ENCODE measurements around the gene ANP32B.
"Not testable (repeated sequence)": the region's sequence is repeated elsewhere in the genome, so short reads cannot be mapped to it uniquely, and the experiment has no call there.

The ANP32B gene

DNA sequence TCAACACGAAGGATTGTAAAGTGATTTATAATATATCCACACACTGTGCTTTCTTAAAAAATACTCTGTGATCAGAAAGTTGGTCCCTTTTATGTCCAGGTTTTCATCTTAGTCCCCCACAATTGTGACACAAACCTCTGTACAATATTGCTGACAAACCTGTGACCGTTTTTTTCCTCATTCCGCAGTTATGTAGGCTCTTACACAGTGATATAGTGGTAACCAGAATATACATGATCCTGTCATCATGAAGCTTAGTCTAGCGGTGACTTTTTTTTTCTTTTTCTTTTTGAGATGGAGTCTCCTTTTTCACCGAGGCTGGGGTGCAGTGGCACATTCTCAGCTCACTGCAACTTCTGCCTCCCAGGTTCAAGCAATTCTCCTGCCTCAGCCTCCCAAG is 8.7 kb downstream of the ANP32B start:
- DNase-seq (ENCODE audit: low read depth in 3 of 3, low spot score in 1 of 3), result no peak

DNA sequence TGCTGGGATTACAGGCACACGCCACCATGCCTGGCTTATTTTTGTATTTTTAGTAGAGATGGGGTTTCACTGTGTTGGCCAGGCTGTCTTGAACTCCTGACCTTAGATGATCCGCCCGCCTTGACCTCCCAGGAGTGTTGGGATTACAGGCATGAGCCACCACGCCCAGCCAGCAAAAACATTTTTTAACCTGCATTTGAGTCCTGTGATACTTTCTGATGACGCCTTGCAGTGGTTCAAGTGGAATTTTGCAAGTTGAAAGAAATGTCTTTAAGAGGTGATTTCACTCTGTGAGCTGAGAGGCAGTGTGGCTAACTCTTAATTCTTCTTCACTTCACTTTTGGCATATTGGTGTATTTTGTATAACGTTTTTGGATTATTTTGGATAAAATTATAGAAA is 9.1 kb downstream of the ANP32B start:
- no peak for DNase-seq (ENCODE audit: low read depth in 3 of 3, low spot score in 1 of 3)

DNA sequence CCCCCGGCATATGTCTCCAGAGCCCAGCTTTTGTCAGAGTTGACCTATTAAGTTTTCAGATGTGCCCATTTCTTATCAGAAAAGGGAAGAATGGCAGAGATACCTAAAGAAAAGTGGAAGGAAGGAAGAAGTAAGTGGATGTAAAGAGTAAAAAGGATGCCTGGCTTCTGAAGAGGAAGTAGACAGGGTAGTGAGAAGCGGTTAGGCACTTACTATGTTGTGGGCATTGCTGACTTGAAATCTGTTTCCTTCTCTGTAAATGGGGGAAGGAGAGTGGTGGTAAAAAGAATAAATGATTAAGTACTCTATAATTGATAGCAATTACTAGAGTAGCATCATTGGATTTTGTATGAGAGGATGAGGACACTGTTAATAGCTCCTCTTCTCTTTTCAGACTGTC is 9.9 kb downstream of the ANP32B start:
- no peak for DNase-seq (ENCODE audit: low read depth in 3 of 3, low spot score in 1 of 3)

DNA sequence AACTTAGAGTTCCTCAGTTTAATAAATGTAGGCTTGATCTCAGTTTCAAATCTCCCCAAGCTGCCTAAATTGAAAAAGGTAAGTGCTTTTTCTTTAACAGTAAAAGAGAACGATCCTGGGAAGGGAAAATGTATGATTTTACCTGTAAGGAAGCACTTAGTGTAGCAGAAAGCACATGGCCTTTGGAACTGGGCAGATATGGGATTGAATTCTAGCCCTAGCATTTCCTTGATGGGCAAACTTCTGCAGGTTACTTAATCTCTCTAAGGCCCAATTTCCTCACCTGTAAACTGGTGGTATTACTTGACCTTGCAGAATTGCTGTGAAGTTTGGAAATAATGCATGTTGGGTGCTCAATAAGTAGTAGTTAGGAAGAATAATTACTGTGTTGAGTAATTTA is 11.6 kb downstream of the ANP32B start:
- no peak for DNase-seq (ENCODE audit: low read depth in 3 of 3, low spot score in 1 of 3)

DNA sequence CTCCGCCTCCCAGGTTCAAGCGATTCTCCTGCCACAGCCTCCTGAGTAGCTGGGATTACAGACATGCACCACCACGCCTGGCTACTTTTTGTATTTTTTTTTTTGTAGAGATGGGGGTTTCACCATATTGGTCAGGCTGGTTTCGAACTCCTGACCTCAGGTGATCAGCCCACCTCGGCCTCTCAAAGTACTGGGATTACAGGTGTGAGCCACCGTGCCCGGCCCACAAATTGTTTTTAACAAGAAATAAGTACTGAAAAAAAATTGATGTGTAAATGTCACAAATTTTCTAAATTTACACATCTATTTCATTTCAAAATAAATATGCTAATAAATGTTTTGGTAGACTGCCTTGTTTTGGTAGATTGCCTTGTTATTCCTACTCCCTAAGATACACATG is 13.5 kb downstream of the ANP32B start:
- DNase-seq (ENCODE audit: low read depth in 3 of 3, low spot score in 1 of 3), result not testable (repeated sequence)

DNA sequence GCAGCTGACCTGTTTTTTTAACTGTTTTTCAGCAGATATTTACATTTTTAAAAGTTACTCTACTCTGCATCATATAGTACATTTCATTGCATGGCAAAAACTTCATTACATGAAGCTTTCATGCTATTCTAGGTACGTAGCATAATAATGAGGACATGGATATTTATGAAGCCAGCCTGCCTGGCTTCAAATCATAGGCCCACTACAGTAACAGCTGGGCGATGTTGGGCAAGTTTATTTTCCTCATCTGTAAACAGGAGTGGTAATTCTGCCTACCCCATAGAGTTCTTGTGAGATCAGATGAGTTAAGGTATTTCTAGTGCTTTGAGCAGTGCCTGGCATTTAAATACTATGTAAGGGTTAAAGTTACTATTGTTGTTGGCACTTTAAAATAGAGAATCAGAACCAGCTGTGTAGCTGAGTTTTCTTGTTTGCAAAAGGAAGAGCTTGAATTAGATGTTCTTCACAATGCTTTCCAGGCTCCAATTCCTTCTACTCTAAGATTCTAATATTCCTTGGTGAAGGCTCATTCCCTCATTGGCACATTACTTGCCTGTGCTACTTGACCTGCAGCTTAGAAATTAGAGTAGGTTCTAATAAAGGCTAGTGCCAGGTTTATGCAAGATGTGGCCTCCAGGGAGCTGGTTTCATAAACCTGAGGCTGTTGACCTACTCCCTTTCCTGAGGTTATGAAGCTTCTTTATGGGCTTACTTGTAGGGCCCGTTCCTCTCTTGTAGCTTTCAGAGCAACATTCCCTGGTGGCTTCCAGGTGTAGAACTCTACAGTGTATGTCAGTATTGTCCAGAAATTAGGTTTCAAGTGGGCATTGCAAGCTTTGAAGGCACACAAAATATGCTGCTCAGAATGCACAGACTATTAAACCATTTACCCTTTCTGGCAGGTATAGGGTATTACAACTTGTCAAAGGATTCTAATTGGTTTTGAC is 14.5 kb downstream of the ANP32B start:
- DNase-seq (ENCODE audit: low read depth in 3 of 3, low spot score in 1 of 3), result no peak

DNA sequence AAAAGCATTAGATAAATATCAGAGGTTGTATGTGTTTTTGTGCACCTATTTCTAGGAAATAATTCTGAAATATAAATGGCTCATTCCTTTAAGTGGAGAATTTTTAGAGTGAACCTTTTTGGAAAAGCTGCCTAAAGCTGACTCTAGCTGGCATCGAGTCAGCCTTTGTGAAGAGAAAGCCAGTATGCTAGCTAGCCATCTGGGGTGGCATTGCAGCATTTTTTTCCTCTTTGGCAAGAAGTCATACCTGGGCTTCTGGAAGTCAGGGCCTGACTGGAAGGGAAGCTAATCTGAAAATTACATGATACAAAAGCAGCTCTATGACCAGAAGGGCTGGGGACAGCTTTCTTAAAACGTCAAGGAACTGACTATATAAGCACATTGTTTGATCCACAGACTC is 19.7 kb downstream of the ANP32B start:
- no peak for DNase-seq (ENCODE audit: low read depth in 3 of 3, low spot score in 1 of 3)

DNA sequence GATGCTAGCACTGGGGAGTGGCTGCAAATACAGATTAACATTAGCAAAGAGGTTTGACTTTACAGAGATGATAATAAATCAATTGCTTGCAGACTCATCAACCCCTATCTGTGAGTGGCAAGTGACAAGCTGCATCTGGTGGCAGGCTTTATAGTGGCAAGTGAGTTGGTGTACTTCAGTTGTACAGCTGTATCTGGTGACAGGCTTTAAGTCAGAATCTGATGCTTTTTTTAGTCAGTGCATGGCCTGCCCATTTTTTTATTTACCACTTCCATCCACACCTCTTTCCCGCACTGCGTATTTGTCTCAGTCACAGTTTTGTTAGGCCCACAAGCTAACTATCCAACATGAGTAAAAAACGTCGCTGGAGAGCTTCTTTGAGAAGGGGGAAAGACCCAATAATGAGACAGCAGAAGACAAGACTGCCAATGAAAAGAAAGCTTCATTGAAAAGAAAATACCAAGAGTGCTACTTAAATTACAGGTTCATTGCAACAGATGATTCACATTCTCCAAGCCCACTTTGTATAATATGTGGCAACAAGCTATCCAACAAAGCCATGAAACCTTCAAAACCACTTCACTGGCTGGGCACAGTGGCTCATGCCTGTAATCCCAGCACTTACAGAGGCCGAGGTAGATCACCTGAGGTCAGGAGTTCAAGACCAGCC is 23.1 kb downstream of the ANP32B start:
- DNase-seq (ENCODE audit: low read depth in 3 of 3, low spot score in 1 of 3), result no peak

DNA sequence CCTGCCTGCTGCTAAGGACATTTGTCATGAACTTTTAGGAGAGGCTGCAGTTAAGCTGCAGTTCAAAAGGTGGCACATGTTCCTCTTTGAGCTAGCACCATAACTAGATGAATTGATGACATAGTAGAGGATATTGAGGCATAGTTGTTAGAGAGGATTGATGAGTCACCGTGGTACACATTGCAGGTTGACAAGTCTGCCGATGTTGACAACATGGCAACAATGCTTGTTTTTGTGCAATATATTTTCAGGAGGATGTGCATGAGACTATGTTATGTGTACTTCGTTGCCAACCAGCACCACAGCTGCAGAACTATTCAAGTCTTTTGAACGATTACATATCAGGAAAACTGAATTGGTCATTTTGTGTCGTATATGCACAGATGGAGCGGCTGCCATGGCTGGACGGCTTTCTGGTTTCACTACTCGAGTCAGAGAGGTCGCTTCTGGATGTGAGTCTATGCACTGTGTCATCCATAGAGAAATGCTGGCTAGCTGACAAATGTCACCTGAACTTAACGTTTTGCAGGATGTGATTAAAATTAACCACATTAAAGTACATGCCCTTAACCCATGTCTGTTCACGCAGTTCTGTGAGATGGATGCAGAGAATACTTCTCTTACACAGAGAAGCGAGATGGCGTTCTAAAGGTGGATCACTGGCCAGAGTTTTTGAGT is 24.2 kb downstream of the ANP32B start:
- no peak for DNase-seq (ENCODE audit: low read depth in 3 of 3, low spot score in 1 of 3)

DNA sequence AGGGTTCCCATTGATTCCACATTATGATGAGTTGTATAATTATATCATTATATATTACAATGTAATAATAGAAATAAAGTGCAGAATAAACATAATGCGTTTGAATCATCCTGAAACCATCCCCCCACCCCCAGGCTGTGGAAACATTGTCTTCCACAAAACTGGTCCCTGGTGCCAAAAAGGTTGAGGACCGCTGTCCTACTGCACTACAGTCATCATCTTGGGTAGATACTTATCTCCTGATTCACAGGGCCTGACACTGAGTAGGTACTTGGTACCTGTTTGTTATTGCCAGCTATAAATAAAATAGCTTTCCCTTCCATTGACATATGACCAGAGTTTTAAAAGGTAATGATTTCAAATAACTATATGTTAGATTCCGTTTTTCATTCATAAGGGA is 25.6 kb downstream of the ANP32B start:
- no peak for DNase-seq (ENCODE audit: low read depth in 3 of 3, low spot score in 1 of 3)

DNA sequence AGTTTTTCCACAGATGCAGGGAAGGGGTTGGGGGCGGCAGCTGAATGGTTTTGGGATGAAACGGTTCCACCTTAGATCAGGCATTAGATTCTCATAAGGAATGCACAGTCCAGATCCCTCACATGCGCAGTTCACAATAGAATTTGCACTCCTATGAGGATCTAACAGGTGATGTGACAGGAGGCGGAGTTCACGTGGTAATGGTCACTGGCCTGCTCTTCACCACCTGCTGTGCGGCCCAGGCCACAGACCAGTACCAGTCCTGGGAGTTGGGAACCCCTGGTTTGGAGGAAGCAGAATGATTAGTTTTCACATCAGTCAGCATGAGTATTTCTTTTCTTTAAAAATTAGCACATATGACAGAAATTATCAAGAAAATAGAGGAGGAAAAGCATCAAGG is 26.3 kb downstream of the ANP32B start:
- DNase-seq (ENCODE audit: low read depth in 3 of 3, low spot score in 1 of 3), result no peak

DNA sequence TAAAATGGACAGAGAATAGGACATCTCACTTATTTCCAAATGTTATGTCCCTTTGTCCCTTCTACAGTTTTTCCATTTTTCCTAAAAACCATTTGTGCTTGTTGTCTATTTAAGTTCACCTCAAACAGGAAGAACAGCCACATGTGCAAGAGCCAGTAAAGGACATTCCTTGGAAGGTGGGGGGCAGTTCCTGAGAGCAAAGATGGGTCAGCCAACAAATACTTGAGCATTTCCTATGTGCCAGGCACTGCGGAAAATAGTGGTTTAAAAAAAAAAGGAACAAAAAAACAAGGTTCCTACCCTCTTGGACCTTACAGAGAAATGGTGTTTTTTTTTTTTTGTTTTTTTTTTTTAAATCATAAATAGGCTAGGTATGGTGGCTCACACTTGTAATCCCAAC is 26.8 kb downstream of the ANP32B start:
- DNase-seq (ENCODE audit: low read depth in 3 of 3, low spot score in 1 of 3), result no peak

DNA sequence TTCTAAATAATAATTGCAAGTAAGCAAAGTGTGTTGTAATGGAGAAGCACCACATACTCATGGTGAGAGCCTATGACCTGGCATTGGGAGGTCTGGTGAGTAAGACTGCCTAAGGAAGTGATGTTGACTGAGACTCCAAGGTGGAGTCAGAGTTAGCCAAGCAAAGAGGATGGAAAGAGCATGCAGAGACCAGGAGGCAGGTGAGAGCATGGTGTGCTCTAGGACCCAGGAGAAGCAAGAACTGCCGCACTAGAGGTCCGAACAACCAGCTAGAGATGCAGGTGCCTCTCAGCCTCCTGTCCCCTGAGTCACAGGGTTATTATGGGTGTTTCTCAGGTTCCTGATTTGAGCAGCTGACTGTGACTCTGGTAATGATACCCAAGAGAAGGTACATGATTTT is 27.3 kb downstream of the ANP32B start:
- no peak for DNase-seq (ENCODE audit: low read depth in 3 of 3, low spot score in 1 of 3)

DNA sequence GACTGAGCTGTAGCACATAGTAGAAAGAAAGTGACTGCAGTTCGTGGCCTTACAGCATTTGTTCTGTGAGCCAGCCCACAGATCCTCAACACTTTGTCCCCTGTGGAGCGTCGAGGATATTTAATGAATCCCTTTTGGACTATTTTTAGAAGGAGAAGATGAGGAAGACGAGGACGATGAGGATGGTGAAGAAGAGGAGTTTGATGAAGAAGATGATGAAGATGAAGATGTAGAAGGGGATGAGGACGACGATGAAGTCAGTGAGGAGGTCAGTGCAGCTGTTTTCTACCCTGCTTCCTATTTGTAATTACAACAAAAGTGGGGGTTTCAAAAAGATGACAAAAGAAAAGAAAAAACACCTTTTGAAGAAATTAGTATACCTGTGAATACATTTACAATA is 28.0 kb downstream of the ANP32B start:
- no peak for DNase-seq (ENCODE audit: low read depth in 3 of 3, low spot score in 1 of 3)

DNA sequence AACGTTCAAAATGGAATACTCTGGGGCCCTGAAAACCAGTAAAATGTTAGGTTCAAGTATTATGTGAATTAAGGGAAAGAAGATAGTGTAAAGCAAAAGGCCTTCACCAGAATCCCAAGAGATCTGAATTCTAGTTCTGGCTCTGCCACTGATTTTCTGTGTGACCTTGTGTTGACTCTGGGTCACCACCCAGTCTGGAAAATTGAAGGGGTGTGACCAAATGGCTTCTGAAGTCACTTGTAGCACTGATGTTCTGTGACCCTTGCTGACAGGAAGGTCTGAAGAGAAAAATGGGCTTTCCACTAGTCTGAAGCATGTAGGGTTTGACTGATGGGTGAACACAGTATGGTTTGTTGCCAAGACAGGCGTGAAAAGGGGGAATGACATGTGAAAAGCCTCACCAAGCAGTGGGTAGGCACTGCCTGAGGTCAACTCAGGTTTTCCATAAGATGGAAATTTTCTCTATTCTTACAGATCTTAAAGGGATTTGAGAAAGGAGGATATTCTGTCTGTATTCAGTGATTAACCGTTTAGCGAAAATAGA is 33.1 kb downstream of the ANP32B start:
- no peak for DNase-seq (ENCODE audit: low read depth in 3 of 3, low spot score in 1 of 3)

DNA sequence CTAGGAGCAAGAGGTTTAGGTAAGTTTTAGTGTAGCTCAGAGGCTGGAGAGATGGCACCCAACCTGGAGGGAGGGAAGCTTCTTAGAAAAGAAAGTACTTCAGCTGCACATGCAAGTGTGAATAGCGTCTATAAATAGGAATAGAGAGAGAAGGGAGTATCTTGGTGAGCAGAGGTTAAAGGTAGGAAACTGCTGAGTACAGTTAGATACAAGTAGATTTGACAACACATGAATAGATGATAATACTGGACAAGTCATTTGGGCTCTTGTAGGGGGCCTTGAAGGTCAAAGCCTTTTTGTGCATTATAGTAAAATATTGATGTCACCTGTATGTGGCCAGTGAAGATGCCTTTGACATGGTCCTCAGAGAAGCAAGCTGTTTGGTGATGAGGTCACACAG is 34.2 kb downstream of the ANP32B start:
- no peak for DNase-seq (ENCODE audit: low read depth in 3 of 3, low spot score in 1 of 3)

DNA sequence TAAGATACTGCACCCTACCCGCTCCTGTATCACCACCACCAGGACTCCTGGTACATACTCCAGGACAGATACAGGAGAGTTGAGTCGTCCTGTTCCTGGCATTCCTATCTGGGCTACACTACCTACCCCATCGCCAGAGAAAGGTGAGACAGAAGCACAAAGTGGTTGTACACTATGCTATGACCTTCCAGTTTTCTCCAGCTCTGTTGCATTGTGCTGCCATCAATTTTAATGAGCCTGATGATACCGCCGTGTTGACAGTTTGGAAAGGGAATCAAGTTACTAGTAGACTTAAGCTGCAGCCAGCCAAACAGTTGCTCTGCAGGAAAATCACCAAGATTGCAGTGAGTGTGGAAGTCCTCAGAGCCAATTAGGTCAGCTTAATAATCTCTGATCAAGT is 35.2 kb downstream of the ANP32B start:
- DNase-seq (ENCODE audit: low read depth in 3 of 3, low spot score in 1 of 3), result no peak

DNA sequence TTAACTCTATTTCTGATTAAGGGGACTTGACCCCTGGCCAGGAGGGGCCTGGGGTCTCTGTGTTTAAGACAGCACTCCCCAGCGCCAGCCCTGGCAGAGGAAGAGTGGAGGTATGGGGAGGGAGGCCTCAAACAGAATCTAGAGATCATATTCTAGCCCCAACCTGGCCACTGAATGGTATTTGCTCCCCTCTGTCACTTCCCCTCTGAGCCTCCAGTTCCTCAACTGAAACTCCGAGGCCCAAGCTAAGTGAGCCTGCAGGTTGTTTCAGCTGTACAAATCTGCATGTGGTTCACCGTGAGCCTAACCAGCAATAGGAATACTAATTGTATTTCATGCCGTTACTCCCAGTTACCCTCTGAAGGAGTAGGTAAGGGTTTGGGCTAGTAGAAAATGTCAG is 36.0 kb downstream of the ANP32B start:
- DNase-seq (ENCODE audit: low read depth in 3 of 3, low spot score in 1 of 3), result no peak

DNA sequence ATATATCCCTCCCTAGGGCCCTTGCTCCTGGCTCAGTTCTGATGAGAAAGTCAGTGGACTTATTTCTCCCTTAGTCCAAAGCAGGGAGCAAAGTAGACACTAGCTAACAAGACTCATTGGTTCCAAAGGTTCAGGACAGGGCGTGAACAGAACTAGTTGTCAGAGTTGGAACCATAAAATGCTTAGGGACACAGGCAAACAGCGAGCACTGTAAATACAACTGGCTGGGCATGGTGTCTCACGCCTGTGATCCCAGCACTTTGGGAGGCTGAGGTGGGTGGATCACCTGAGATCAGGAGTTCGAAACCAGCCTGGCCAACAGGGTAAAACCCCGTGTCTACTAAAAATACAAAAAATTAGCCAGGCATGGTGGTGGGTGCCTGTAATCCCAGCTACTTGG is 36.7 kb downstream of the ANP32B start:
- DNase-seq (ENCODE audit: low read depth in 3 of 3, low spot score in 1 of 3), result not testable (repeated sequence)

DNA sequence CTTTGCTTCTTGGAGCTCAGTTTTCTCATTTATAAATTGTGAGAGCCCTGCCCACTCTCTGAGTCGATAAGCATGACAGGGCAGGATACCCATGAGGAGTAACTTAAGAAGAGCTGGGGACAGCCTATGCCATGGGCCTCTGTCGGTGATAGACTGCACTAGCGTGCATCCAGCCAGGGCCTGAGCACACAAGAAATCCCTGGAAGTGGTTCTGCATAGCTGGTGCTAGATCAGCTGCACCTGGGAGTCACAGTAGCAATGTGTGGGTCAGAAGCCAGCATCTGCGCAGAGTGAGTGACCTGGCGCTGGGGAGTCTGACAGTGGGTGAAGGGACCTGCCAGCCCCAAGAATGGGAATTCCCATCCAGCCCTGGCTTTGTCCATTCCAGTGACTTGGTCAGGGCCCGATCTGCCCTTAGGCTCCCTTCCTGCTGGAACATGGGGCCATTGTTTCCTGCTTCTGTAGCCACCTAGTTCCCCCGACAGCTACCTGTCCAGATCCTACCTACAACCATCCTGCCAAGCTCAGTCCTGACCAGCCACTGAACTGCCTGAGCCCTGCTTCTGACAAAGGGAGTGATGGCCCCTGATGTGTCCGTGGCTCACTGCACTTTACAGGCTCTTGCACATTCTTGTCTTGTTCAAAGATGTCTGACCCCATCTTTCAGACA is 37.5 kb downstream of the ANP32B start:
- no peak for DNase-seq (ENCODE audit: low read depth in 3 of 3, low spot score in 1 of 3)

DNA sequence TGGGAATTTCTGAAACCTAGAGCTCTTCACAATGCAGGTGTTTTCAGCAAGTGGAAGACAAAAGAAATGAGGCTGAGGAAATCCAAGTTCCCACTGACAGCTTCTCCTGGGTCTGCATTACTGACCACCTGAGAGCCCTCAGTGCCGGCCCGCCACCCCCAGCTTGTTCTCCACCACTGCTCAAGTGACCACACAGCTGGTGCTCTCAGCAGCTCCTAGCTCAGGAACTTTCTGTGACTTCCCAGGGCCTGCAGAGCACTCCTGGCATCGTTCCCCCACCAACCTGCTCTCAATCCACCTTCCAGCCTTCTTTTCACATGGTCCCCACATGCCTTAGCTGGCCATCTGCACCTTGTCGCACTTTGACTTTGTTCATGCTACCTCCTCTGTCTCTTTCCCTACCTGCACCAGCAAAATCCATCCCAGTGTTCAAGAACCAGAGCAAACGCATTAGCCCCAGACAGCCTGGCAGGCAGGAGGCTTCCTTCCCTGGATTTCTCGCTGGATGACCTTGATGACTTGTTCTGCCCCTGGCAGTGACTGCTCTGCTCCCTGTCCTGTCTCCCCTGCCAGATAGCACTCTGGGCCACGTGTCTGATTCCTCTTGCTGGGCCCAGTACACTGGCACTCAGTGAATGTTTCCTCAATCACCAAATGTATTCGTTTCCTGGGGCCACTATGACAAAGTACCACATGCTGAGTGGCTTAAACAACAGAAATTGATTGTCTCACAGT is 38.3 kb downstream of the ANP32B start:
- DNase-seq (ENCODE audit: low read depth in 3 of 3, low spot score in 1 of 3), result no peak

All from stimulated activated CD4-positive, alpha-beta T cell treated with anti-CD3 and anti-CD28 coated beads, TNF-alpha, amount 100 ng/mL, for 1 hour (primary cell).